Measurements from ENCODE around the gene HOXA5.

The HOXA5 gene

GRCh38 chr7:27091941-27092818, 51.3 kb downstream of the HOXA5 start:
- no peak for DNase-seq

- no peak for DNase-seq
These were observed 52.4 kb downstream of the HOXA5 start for GRCh38 chr7:27091105-27091504.
